Measurements from ENCODE around the gene SLIT3.

DNA sequence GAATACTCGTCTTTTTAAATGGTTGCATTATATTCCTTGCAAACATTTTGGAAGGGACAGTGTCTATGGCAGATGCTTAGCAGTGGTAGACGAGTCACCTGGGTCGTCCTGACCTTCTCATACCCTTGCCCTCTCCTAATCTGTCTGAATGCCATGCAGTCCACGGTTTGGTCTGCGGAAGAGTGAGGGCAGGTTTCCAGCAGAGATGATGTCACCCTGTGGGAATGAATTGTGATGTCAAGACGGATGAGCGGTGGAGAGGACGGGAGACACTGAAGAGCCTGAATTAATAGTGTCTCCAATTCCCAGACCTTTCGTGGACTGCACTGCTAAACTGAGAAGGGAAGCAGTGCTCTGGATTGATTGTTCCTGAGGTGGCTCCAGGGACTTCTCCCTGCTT lies 392.7 kb downstream of the SLIT3 start:
- no peak for TF ChIP-seq GATA2 (IDR thresholded peaks at IDR 0.05; ENCODE audit: low read depth, low read length)
- TF ChIP-seq GATA3 (IDR thresholded peaks at IDR 0.05; ENCODE audit: low read depth, low read length) = no peak

Measured in SH-SY5Y (cell line).